Activated naive CD4-positive, alpha-beta T cell treated with Interleukin-2 at 50 U/mL for 16 hours (primary cell): ENCODE data around the gene IFNL3.

Experiments
- DNase-seq: peaks from one replicate; pipeline ENCODE4 v3.0.0-alpha.2; 2020

The IFNL3 gene

DNA sequence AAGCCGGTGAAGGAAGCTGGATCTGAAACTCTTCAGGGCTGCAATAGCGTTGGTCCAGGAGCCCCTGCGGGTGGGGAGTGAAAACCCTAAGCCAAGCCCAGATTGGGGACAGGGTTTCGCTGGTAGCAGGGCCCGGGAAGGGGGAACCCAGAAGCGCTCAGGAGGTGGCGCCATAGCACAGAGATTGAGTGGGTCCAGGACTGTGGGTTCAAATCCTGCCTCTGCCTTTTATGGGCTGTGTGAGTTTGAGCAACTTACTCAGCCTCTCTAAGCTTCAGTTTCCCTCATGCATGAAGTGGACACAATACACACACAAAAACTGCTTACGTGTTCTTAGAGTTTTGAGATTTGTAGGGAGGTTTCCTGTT lies 32.4 kb downstream of the IFNL3 start:
- peak; percentile 59 for DNase-seq

DNA sequence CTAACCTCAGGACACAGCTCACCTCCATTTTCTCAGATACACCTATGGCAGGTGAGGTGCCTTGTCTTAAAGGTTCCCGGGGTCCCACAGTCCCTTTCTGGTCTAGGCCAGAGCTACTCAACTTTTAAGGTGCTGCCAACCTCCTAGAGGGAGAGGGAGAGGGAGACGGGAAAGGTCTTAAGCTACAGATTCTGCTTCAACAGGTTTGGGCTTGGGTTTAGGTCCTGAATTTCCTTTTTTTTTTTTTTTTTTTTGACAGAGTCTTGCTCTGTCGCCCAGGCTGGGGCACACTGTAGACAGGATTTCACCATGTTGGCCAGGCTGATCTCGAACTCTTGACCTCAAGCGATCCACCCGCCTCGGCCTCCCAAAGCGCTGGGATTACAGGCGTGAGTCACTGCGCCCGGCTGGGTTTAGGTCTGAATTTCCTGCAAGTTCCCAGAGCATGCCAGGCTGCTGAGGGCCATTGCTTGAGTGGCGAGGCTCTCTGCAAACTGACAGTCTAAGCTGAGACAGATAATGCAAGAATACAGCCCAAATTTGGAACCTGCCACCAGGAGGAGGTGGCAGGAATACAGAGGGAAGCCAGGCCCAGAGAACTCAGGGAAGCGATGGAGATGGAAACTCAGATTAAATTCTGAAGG lies 33.0 kb downstream of the IFNL3 start:
- DNase-seq, result no peak

DNA sequence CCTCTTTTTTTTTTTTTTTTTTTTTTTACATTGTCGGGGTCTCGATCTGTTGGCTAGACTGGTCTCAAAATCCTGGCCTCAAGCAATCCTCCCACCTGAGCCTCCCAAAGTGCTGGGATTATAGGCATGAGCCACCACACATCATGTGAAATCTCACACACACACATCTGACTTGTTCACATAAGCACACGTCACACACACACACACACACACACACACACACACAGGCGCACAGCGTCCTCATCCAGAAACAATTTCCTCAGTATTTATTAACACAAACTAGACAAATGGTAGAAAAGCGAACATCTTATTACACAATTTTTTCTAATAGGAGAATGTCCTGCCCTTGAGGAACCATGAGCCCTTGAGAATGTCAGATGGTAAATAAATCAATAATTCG lies 35.6 kb downstream of the IFNL3 start:
- no peak for DNase-seq

DNA sequence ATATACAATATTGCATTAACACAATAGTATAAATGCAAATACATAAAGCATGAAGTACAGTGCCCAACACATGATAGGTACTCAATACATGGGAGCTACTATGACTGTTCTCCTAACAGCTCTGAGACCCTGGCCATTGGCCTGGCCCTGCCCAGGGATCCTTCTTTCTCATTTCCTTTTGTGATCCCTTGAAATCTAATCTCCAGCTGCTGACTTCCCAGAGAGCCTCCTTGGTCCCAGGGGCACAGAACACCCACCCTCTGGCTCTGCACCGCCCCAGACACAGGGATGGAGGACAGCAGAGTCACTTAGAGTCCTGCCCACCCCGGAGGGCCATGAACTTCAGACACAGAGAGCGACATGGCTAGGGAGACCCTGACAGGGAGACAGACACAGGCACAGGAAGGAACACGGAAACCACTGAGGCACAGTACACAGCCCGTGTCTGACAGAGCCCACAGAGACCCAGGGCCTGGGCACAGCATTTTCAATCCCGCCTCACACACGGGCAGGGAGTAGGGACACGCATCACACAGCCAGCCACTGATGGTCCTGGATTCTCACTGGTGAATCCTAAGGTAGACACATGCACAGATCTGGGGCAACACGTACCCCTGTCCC lies 36.5 kb downstream of the IFNL3 start:
- DNase-seq, result no peak

DNA sequence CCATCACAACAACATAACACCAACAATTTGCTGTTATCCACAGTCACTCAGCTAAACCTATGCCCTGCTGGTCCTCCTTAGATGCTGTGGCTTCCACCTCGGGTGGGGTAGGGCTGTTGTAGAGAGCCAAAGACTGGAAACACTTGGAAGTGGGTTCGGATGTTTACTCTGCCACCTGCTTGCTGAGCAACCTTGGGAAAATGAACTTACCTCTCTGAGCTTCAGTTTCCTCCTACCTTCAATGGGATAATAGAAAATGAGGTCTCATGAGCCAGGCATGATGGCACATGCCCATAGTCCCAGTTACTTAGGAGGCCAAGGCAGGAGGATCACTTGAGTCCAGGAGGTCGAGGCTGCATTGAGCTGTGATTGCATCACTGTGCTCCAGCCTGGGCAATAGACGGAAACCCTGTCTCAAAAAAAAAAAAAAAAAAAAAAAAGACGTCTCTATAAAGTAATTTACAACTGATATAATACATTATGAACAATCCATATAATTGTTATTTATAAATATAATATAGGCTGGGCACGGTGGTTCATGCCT lies 37.4 kb downstream of the IFNL3 start:
- DNase-seq, result no peak

DNA sequence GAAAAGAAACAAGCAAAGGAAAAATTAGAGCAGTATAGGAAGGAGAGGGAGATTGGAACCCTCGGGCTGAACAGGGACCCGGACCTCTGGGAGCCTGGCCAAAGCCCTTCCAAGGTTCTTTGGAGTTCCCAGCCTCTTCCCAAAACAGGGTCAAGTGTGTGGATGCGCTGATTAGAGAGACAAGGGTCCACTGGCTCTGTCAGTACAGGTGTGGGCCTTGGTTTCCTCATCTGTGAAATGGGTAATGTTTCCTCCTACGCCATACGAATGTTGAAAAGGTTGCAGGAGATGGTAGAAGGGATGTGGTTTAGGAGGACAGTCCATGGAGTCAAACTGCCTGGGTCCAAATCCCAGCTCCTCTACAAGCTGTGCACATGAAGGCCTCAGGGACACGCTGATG lies 38.7 kb downstream of the IFNL3 start:
- DNase-seq, result no peak

DNA sequence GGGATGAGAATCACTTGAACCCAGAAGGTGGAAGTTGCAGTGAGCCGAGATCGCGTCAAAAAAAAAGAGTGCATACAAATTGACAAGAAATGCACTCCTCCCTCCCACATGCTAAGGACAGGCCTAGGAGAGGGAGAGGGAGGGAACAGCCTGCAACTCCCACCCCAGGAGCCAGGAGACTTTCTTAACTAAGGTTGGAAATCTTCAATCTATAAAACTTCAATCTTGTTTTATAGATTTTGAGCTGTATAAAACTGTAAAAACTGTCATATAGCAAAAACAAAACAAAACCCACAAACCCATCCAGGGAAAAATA lies 39.4 kb downstream of the IFNL3 start:
- no peak for DNase-seq

DNA sequence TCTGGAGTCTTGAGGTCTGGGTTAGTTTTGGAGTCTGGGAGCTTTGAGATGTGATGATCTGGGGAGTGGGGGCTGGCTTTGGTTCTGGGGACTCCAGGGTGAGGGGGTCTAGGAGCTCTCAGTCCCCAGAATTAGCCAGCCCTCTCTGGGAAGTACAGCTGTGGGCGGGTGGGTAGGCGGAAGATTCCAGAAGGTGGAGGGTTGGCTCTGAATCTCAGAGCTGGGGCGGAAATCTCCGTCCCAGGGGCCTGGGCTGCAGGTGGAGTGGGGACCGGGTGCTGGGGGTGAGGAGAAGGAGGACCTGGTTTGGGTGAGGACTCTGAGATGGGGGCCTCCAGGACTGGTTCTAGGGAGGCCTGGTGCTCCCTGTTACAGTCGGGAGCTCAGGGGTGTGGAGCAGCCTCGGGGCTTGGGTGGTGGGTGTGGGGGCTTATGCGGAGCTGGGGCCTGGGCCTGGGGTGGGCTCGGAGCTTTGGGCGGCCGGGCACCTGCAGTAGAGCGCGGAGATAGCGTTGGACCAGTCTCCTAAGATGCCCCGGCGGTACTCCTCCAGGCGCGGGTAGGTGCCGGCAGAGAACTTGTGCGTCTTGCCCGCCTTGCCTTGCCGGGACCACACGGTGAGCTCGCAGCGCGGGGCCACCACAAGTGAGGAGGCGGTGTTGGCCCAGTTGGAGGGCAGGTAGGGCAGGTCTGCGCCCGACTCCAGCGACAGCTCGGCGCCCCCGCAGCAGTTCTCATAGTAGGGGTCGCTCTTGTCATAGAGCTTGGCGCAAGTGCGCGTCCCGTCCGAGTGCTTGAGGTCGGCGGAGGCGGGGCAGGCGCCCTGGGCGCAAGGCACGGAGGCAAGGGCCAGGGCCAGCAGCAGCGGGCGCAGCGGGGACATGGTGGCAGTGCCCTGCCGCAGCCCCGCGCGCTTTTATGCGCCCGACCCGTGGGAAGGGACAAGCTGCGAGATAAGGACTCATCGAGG lies 41.1 kb downstream of the IFNL3 start, which contains the start of gene SYCN:
TSS of gene SYCN (minus strand) at position 892 of the 970 bp plus-strand sequence. CDS start at position 883, 9 bp downstream.
- no peak for DNase-seq

DNA sequence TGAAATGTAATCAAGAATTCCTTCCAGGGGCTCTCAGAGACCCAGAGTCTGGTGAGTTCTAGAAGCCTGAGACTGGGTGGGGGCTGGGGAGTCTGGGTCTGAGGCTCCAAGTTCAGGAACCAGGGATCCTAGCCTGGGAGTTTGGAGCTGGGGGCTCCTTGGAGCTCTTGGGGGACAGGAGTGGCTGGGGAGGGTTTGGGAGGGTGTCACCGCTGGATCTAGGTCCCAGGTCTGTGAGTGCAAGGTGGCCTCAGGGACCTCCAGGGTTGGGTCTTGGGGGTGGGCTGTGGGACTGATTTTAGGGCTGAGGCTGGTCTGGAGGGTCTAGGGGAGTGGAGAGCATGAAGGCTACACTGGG lies 41.8 kb downstream of the IFNL3 start:
- no peak for DNase-seq

DNA sequence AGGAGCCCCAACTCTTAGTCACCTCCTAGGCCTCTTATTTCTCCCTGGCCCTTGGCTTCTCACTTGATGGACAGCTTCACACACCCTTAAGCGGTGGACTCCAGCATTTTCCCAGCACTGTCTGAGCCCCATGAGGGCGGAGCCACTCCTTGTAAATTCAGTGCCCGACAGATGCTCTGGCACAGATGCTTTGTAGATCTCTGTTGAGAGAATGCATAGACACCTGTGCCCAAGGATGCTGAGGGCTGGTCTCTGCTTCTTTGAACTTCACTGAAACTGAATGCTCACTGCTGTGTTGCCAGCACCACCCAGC lies 44.0 kb downstream of the IFNL3 start:
- no peak for DNase-seq

DNA sequence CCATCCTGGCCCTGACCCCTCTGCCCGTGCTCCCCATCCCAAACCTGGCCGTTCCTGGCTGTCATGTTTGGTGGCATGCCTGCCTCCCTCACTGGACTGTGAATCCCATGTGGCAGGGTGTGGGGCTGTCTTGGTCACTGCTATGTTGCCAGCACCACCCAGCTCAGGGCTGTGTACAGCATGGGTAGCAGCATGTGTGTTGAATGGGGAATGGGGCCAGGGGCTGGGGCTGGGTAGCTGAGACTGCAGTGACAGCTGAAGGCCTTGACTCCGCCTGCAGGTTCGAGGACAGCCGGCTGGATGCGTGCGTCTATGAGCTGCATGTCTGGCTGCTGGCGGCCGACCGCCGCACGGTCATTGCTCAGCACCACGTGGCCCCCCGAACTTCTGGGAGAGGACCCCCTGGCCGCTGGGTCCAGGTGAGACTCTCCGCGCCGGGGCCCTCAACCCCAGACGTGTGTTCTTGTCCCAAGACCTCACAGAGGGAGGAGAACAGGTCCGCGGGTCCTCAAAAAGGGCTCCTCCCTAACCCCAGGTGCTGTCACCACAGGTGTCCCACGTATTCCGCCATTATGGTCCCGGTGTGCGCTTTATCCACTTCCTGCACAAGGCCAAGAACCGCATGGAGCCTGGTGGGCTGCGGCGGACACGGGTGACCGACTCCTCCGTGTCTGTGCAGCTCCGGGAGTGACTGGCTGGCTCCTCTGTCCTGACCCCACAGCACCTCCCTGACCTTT lies 44.6 kb downstream of the IFNL3 start:
- DNase-seq, result no peak

DNA sequence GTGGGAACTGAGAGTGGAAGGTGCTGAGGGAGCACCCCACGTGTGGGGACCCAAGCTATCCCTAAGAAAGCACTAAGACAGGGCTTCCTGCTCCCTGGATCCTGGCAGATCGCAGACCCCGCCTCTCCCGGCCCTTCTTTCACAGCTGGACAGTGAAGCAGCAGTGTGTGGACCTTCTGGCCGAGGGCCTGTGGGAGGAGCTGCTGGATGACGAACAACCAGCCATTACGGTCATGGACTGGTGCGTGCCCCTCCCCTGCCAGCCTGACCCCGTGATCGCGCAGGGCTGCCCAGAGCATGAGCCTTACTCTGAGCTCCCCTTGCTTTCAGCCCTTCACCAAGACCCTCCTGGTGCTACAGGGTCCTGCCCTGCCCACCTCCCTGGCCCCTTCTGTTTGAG lies 45.8 kb downstream of the IFNL3 start:
- no peak for DNase-seq

DNA sequence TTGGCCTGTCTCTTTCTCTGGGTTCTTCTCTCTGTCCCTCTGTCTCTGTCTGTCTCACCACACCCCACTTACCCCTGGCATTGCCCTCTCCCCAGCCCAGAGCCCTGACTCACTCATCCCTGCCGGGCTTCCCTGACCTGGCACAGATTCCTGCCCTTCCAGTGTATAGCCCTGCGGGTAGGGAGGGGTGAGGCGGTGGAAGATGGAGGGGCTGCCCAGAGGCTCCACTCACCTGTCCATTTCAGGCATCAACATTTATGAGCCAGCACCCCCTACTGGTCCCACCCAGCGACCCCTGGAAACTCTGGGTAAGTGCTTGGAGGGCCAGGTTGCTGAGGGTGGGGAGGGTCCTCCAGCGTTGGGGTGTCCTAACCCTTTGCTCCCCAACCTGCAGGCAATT lies 47.0 kb downstream of the IFNL3 start:
- DNase-seq, result no peak

DNA sequence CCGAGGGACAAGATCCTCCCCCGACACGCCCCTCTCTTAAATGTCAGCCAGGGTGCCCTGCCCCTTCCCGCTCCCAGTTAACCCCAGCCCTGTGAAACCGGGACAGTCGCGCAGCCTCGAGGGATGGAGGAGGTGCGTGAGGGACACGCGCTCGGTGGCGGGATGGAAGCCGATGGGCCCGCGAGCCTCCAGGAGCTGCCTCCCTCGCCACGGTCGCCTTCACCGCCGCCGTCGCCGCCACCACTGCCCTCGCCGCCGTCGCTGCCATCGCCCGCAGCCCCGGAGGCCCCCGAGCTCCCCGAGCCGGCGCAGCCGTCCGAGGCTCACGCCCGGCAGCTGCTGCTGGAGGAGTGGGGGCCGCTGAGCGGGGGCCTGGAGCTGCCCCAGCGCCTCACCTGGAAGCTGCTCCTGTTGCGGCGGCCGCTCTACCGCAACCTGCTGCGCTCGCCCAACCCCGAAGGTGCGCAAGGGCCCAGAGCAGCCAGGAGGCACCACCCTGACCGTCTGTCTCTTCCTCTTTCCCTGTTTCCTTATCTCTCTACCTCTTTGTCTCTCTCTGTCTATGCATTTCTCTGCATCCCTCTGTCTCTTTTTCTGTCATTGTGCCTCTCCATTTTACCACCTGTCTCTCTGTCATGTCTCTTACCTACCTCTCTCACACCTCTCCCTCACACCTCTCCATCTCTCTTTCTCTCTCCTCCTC lies 47.8 kb downstream of the IFNL3 start, which contains the start of gene NCCRP1:
TSS of gene NCCRP1 (plus strand) at position 105 of the 703 bp plus-strand sequence. CDS start at position 124, 19 bp downstream.
- no peak for DNase-seq

DNA sequence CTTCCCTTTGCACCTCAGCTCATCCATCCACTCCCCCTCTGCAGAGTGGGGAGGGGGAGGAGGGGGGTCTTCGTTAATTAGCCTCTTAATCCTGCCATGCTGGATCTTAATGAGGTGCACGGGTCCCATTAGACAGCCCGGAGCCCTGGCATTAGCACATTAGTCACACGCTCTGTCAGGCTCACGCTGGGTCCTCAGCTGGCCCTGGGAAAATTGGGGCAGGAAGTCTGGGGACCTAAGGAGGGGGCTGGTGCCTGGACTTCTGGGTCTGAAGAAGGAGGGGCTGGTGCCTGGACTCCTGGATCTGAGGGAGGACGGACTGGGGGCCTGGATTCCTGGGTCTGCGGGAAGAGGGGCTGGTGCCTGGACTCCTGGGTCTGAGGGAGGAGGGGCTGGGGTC lies 48.5 kb downstream of the IFNL3 start:
- DNase-seq, result no peak

DNA sequence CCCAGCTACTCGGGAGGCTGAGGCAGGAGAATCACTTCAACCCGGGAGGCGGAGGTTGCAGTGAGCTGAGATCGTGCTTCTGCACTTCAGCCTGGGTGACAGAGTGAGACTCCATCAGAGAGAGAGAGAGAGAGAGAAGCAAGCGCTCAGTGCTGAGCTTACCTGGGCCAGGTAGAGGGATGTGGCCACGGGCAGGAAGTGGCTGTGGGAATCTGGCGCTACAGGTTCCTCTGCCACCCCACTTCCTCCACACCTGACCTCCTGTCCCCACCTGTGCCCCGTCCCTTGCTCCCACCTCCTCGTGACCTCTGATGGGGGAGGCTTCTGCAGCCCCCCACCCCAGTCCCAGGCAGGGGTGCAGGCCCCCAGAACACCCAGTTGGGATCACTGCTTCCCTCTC lies 49.1 kb downstream of the IFNL3 start:
- DNase-seq, result no peak

DNA sequence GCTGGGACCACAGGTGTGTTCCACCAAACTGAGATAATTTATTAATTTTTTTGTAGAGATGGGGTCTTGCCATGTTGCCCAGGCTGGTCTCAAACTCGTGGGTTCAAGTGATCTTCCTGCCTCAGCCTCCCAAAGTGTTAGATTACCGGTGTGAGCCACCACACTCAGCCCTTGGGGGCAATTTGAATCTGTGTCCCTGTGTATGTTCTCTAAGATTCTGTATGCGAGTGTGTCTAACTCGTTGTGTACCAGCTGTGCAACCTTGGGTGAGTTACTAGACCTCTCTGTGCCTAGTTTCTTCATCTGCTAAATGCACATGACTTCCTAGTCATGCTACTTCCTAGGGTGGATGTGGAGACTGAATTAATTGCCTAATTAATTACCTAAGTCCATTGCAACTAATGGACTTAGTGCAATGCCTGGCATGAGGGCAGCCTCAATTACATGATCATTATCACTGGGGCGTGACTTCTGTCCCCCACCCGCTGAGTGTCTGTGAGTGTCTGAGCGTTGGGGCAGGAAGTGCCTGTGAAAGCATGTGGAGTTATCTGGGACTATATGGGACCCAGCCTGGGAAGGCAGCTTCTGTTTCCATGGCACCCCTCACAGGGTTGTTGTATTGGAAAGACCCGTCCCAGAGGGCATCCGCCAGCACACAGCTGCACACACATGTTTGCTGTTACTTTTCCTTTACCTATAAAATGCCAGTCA lies 49.8 kb downstream of the IFNL3 start:
- DNase-seq, result no peak

DNA sequence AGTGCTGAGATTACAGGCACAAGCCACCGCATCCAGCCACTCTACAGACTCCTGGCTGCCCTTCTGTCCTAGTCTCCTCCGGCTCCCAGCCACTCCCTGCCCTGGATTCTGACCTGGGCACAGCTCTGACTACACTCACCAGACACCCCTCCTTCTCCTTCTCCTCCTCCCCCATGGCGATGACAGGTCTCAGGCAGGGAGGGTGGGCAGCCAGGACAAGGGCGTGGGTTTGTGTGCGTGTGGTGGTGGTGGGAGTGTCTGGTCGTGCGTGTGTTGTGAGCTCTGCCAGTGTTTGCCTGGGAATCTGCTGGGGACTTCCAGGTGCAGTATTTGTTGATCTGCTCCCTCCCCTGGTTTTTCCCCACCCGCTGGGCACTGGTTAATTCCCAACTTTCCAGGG lies 51.0 kb downstream of the IFNL3 start:
- DNase-seq, result no peak
